ENCODE data around the gene SMARCD3. TPM values are rescaled to one million over a fixed set of nuclear protein-coding genes. Genes with fewer than 3 reads are reported as not detected.

SMARCD3 gene
- total RNA-seq, 2 donors from 2014 or later, result 1.3 to 11.8 TPM

DNA sequence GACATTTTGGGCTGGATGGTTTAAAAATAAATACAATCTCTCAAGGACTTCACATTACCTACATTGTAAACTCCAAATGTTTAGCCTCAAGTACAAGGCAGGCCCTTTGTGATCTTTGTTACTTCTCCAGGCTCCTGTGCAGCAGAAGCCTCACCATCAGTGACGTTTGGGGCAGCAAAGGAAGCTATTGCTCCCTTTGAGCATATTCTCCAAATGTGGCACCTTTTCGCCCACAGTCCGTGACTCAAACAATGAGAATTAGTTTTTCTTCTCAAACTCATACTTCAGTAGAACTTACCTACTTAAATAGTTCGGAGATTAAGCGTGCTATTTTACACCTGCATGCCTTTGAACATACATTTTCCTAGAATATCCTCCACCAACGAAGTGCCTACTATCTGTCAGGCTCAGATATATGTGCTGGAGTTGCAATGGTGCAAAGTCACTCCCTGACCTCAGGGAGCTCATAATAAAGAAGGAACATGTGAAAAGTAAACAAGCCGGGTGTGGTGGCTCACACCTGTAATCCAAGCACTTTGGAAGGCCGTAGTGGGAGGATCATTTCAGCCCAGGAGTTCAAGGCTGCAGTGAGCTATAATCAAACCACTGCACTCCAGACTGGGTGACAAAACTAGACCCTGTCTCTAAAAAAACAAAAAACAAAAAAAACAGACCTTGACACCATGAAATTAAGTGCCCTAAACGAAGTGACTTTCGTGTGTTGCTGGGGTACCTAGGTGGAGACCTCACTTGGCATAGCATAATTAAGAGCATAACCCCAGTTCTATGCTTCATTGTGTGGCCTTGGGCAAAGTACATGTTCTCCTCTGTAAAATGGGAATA lies 20.2 kb downstream of the SMARCD3 start:
- peak overlapping the region; percentile 99 for H3K4me3 Mint-ChIP-seq
- no peaks in the 10 kb centered on the region for H3K9me3 Mint-ChIP-seq
- H3K27me3 Mint-ChIP-seq, result no peaks in the 10 kb centered on the region
- H3K4me1 Mint-ChIP-seq, result peaks cover 37% of the 10 kb centered on the region
- peaks cover 46% of the 10 kb centered on the region for H3K36me3 Mint-ChIP-seq (ENCODE audit: low read depth)
- ATAC-seq (replicated peaks), result no peak
- peak overlapping the region; percentile 98 for H3K27ac Mint-ChIP-seq

DNA sequence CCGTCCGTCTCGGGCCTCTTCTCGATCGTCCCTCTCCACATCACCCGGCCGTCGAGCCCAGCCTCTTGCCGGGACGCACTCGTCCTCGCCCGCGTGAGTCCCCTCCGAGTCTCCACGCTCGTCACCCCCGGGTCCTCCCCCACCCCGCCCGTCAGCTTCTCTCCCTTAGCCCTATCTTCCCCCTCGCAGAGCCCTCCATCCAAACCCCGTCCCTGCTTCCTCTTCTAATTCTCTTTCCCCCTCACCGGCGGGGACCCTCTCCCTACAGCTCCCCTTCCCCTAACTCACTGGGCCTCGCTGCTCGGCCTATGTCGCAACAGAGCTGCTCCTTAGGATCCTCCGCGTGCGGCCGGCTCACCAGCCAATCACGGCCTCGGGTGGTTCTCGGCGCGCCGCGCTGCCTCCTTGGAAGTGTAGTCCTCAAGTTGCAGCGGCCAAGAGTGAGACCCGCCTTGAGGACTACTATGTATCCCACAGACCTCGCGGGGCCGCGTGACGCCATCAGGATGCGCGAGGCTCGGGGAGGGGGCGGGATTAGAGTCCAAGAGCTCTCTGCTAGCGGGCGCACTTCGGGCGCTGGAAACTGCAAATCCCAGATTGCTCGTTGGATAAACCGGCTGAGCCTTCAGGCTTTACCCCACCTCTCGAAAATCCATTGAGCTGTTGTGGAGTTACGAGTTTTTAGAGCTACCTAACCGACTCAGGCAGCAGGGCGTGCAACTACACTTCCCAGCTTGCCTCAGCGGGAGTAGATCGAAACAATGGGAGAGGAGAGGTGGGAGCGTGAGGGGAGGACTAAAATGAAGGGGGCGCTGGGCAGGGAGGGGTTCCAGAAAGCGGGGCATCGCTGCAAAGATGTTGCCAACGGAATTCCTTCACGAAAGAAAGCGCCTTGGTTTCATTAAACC lies 21.4 kb downstream of the SMARCD3 start, which contains the start of gene ABCF2:
Gene ABCF2, minus strand, starts transcription at position 331 of the 908 bp plus-strand sequence. CDS start 747 bp downstream, outside the sequence.
- Mint-ChIP-seq H3K27me3 (no peaks in the 10 kb centered on the region), H3K27ac (peak within 1 kb of the TSS; percentile 98), H3K9me3 (no peaks in the 10 kb centered on the region), H3K4me1 (peaks cover 37% of the 10 kb centered on the region), H3K36me3 (ENCODE audit: low read depth) (peaks cover 52% of the 10 kb centered on the region), H3K4me3 (peak within 1 kb of the TSS; percentile 99)
- ATAC-seq (replicated peaks), result peak; percentile 100

DNA sequence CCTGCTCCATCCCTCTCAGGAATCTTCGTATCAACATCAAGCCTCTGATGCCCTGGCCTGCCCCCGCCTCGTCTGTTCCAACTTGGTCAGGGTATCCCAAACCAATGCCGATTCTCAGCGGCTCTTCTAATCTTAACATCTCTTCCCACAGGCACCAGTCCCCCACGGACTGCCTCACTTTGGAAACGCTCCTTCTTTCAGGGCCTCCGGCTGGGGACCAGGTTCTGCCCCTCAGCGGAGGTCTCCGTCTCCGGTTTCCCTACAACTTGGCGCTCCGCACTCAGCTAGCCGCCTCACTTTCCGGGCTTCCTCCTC lies 22.0 kb downstream of the SMARCD3 start:
- Mint-ChIP-seq H3K4me3 (peak overlapping the region; percentile 99), H3K4me1 (peaks cover 31% of the 10 kb centered on the region), H3K9me3 (no peaks in the 10 kb centered on the region), H3K36me3 (ENCODE audit: low read depth) (peaks cover 58% of the 10 kb centered on the region), H3K27me3 (no peaks in the 10 kb centered on the region), H3K27ac (peak overlapping the region; percentile 98)
- ATAC-seq (replicated peaks), result peak; percentile 2

DNA sequence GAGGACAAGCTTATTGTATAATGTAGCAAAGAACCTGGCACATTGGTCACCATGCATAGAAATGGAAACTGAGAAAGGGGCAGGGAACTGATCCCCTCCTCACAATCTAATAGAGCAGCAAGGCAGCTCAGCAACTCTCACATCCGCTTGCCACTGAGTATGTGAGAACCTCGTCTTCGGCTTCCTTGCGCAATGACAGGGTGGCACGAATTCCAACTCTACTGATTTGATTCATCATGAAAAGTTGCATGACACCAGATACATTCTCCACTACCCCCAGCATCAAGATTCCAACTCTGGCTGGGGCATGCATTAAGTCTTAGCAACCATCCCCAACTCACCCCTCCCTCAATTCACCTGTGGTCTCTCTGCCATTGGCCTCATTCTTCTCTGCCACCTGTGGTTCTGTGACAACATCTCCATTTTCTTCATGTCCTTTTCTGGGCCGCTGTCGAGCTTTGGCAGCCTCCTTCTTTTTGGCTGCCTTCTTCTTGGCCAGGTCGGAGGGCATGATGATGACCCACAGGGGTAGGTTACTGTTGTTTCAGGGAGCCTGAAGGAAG lies 22.5 kb downstream of the SMARCD3 start:
- no peaks in the 10 kb centered on the region for H3K27me3 Mint-ChIP-seq
- peaks cover 29% of the 10 kb centered on the region for H3K4me1 Mint-ChIP-seq
- peak overlapping the region; percentile 98 for H3K27ac Mint-ChIP-seq
- peaks cover 63% of the 10 kb centered on the region for H3K36me3 Mint-ChIP-seq (ENCODE audit: low read depth)
- no peak for ATAC-seq (replicated peaks)
- H3K9me3 Mint-ChIP-seq, result no peaks in the 10 kb centered on the region
- H3K4me3 Mint-ChIP-seq, result peak overlapping the region; percentile 99

DNA sequence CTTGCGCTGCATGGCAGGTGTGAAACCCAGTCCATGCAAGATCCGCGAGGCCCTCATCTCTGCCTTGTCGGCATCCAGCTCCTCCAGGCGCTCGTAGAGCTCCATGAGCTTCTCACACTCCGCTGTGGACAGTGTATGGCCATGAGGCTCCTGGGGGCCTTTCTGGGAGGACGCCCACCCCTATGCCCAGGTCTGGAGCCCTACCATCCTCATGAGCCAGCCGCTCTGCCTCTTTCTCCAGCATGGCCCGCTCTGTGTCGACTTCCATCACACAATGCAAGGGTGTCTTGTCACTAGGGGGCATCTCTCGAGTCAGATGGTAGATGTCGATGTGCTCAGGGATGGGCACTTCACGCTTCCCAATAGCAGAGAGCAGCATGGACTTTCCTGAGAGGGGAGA lies 24.8 kb downstream of the SMARCD3 start:
- ATAC-seq (replicated peaks), result no peak
- H3K36me3 Mint-ChIP-seq (ENCODE audit: low read depth), result peaks cover 86% of the 10 kb centered on the region
- peaks cover 29% of the 10 kb centered on the region for H3K4me1 Mint-ChIP-seq
- H3K27ac Mint-ChIP-seq, result no peak overlapping the region
- no peaks in the 10 kb centered on the region for H3K27me3 Mint-ChIP-seq
- no peak overlapping the region for H3K4me3 Mint-ChIP-seq
- H3K9me3 Mint-ChIP-seq, result no peaks in the 10 kb centered on the region

DNA sequence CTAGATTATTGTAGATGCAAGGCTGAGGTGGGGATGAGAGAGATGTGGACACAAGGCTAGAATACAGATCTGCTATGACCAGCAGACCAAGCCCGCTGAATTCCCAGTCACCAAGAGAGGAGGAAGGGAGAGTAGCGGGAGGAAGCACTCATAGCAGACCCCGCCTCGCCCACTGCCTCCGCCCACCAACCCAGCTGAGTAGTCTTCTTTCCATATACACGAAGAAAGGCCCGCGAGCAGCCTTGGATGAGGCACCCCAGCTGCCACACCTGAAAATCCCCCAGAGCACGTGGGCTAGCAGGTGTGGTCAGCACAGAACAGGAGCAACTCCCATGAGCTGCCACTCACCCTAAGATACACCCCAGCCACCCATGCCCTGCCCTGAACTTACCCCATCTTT lies 30.3 kb downstream of the SMARCD3 start:
- no peaks in the 10 kb centered on the region for H3K9me3 Mint-ChIP-seq
- ATAC-seq (replicated peaks), result no peak
- no peak overlapping the region for H3K4me3 Mint-ChIP-seq
- no peaks in the 10 kb centered on the region for H3K27me3 Mint-ChIP-seq
- peak overlapping the region; percentile 59 for H3K27ac Mint-ChIP-seq
- peaks cover 98% of the 10 kb centered on the region for H3K36me3 Mint-ChIP-seq (ENCODE audit: low read depth)
- no peaks in the 10 kb centered on the region for H3K4me1 Mint-ChIP-seq

DNA sequence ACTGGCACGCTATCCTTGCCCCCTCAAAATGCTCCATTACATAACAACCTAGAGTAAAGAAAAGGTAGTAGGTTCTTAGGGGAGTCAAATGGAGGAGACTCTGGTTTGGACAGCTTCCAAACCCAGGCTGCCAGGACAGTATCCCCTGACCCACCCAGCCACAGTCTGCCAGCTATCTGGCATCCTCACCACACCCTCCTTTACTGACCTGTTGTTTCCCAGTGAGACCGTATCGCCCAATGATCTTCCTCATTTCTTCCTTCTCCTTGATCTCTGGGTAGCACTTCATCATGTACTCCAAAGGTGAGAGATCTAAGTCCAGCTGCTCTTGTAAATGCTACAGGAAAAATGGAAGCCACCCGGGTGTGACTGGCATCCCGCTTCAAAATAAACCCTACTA lies 33.1 kb downstream of the SMARCD3 start:
- Mint-ChIP-seq H3K4me3 (no peak overlapping the region), H3K4me1 (peaks cover 5% of the 10 kb centered on the region), H3K27ac (no peak overlapping the region), H3K36me3 (ENCODE audit: low read depth) (peaks cover 88% of the 10 kb centered on the region), H3K9me3 (no peaks in the 10 kb centered on the region), H3K27me3 (no peaks in the 10 kb centered on the region)
- ATAC-seq (replicated peaks), result no peak

DNA sequence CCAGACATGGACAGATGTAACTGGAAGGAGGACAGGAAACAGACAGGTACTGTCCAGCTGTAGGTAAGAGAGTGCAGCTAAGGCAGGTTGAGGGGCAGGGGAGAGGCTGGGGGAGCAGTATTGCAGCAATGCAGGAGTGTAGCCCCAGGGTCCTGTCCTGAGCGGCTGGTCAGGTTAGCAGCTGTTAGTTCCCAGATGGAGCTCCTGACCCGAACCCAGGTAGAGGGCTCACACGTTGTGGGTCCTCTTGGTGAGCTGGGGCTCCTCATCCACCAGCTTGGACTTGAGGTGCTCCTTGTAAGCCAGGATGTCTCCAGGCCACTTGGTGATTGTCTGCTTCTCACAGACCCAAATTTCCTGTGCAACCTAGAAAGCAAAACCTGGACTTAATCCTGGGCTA lies 34.7 kb downstream of the SMARCD3 start:
- Mint-ChIP-seq H3K4me1 (peaks cover 5% of the 10 kb centered on the region), H3K9me3 (no peaks in the 10 kb centered on the region), H3K4me3 (no peak overlapping the region), H3K36me3 (ENCODE audit: low read depth) (peaks cover 73% of the 10 kb centered on the region), H3K27me3 (no peaks in the 10 kb centered on the region), H3K27ac (peak overlapping the region; percentile 3)
- ATAC-seq (replicated peaks), result no peak

DNA sequence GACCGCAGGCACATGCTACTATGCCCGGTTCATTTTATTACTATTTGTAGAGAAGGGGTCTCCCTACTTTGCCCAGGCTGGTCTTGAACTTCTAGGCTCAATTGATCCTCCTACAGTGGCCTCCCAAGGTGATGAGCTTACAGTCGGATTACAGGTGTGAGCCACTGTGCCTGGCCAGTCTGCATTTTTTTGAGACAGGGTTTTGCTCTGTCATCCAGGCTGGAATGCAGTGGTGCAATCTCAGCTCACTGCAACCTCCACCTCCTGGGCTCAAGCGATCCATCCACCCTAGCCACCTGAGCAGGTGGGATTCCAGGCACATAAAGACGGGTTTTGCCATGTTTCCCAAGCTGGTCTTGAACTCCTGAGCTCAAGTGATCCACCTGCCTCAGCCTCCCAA lies 35.9 kb downstream of the SMARCD3 start:
- Mint-ChIP-seq H3K36me3 (ENCODE audit: low read depth) (peaks cover 61% of the 10 kb centered on the region), H3K4me1 (peaks cover 11% of the 10 kb centered on the region)
- no peak for ATAC-seq (replicated peaks)

DNA sequence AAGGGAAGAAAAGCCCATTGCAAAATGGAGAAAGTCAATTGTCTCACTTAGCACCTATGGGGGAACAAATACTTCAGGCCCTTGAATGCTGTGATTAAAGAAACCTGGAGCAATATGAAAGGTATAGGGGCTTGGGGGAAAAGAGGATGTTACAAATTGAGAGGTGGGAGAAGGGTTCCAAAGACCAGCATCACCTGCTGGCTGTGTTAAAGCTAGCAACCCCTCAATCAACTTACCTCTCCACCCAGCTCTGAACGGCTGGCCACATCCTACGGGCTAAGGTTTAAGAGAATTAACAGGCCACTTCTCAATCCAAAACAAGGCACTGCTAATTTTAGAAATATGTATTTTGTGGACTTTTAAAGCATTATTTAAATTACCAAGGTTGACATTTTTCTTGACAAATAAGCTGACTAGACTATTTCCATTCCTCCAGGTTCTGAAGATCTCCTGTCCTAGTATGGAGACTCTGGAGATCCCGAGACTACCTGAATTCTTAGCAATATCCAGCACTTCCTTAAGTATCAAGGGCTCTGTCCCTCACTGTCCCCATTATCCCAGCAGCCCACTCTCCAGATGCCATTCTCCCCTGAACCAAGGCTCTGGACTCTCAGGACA lies 37.2 kb downstream of the SMARCD3 start:
- H3K9me3 Mint-ChIP-seq, result no peaks in the 10 kb centered on the region
- ATAC-seq (replicated peaks), result no peak
- H3K36me3 Mint-ChIP-seq (ENCODE audit: low read depth), result peaks cover 47% of the 10 kb centered on the region
- H3K27ac Mint-ChIP-seq, result peak overlapping the region; percentile 21
- H3K4me3 Mint-ChIP-seq, result no peak overlapping the region
- H3K4me1 Mint-ChIP-seq, result peaks cover 24% of the 10 kb centered on the region
- H3K27me3 Mint-ChIP-seq, result no peaks in the 10 kb centered on the region

More for the DNA sequence above, 35.9 kb downstream of the SMARCD3 start:
- Mint-ChIP-seq H3K27me3 (no peaks in the 10 kb centered on the region), H3K9me3 (no peaks in the 10 kb centered on the region), H3K27ac (no peak overlapping the region), H3K4me3 (no peak overlapping the region)

DNA sequence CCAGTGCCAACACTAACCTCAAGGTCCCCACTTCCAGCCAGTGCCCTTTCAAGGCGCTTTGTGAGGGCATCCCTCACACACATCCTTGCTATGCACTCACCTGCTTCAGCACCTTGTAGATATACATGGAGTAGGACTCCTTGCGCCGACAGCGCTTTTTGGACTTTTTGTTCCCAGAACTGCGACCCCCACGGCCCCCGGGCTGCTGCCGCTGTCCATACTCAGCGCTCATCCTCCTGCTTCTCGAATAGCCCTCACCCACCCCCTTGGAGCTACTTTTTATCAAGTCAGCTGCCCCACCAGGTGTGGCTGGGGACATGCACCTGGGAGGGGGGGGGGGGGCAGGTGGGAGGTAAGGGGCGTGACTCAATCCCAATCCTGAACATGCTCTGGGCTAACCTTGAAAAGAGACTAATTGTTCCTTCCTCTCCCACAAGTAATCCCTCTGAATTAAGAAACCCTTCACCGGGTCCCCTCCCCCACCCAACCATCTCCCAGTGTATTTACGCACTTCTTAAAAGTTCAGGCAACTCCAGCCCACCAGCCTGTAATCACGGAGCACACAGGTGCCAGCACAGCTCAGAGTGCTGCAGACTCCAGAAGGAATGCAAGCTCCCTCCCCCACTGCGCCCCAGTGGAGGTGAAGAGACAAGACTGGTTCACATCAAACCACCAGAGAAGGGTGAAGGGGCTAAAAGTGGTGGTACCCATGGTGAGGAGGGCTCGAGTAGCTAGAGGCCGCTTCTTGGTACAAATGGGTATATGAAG lies 38.2 kb downstream of the SMARCD3 start, which contains the start of gene H2BK1:
Gene H2BK1, minus strand, starts transcription at position 402 of the 768 bp plus-strand sequence. Its CDS starts 170 bp downstream, at position 232.
- H3K4me1 Mint-ChIP-seq, result peaks cover 24% of the 10 kb centered on the region
- ATAC-seq (replicated peaks), result no peak
- H3K27ac Mint-ChIP-seq, result peak within 1 kb of the TSS; percentile 21
- H3K9me3 Mint-ChIP-seq, result no peaks in the 10 kb centered on the region
- H3K4me3 Mint-ChIP-seq, result no peak within 1 kb of the TSS
- no peaks in the 10 kb centered on the region for H3K27me3 Mint-ChIP-seq
- H3K36me3 Mint-ChIP-seq (ENCODE audit: low read depth), result peaks cover 37% of the 10 kb centered on the region

DNA sequence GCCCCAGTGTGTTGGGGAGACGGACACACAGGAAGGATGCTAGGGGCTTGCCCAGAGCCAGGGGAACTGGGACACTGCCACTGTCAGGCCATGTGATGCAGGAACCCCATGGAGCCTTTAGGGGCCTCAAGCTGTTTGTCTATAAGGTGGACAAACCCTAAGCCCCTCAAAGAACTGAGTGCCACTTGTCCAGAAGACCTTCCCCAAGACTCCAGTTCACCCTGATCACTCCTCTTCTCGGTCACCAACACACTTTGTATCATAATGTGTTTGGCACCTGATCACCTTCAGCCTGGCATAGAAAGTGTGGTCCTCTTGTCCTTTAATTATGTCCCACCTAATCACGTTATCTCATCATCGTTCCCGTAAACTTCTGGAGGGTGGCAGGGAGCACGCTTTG lies 38.9 kb downstream of the SMARCD3 start:
- H3K9me3 Mint-ChIP-seq, result no peaks in the 10 kb centered on the region
- peaks cover 30% of the 10 kb centered on the region for H3K36me3 Mint-ChIP-seq (ENCODE audit: low read depth)
- no peaks in the 10 kb centered on the region for H3K27me3 Mint-ChIP-seq
- ATAC-seq (replicated peaks), result no peak
- no peak overlapping the region for H3K4me3 Mint-ChIP-seq
- H3K27ac Mint-ChIP-seq, result no peak overlapping the region
- H3K4me1 Mint-ChIP-seq, result peaks cover 24% of the 10 kb centered on the region

DNA sequence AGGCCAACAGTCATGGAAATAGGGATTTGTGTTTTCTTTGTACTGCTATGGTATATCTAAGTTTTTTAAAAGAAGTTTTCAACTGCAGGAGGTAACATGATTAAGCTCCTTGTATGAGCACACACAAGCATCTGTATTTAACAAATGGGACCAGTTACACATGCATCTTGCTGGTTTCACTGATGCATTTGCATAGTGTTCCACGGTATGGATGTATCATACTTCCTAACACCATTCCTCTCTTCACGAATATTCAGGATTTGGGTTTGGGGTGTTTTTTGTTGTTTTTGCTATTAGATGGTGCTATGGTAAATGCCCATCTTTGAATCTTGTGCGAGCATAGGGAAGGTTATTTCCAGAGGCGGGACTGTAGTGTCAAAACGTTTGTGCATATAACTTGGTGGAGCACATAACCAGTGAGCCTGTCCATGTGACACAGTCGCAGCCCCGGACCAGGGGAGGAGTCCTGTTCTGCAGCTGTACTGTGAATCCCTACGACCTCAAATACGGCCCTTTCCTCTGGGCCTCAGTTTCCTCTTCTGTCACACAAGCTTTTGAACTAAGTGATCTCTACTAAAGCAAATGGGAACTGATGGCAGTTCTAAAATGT lies 40.1 kb downstream of the SMARCD3 start:
- ATAC-seq (replicated peaks), result no peak
- H3K36me3 Mint-ChIP-seq (ENCODE audit: low read depth), result peaks cover 19% of the 10 kb centered on the region
- no peaks in the 10 kb centered on the region for H3K27me3 Mint-ChIP-seq
- H3K27ac Mint-ChIP-seq, result no peak overlapping the region
- no peak overlapping the region for H3K4me3 Mint-ChIP-seq
- H3K9me3 Mint-ChIP-seq, result no peaks in the 10 kb centered on the region
- peaks cover 24% of the 10 kb centered on the region for H3K4me1 Mint-ChIP-seq

Data from activated T-helper 17 cell treated with anti-CD3 and anti-CD28 coated beads, Interleukin-2, amount 50 U/mL, for 72 hours (primary cell).